ENCODE measurements around the gene NAPA. TPM values are rescaled to one million over a fixed set of nuclear protein-coding genes. Genes with fewer than 3 reads are reported as not detected.

Gene NAPA
- total RNA-seq, 3 donors from 2014 or later = 109 to 145 (median 124) TPM

- peaks cover 4% of the 10 kb centered on the region for H3K4me1 ChIP-seq (ENCODE audit: low read depth)
- no peak overlapping the region for H3K4me3 ChIP-seq
- DNase-seq (no peak), ATAC-seq (peak; percentile 67)
- intact Hi-C loops (cut with DNase I, micrococcal nuclease) = no loop called here
- no peaks in the 10 kb centered on the region for H3K9me3 ChIP-seq
- no peaks in the 10 kb centered on the region for H3K36me3 ChIP-seq (ENCODE audit: low read depth)
- TF ChIP-seq CTCF (IDR thresholded peaks at IDR 0.05) = no peak
Observed at GRCh38 chr19:47549261-47549862, 34.5 kb upstream of the NAPA start.

- no peak for DNase-seq
- TF ChIP-seq CTCF (IDR thresholded peaks at IDR 0.05) = no peak
- no peak for ATAC-seq
- intact Hi-C loops (cut with DNase I, micrococcal nuclease) = no loop called here
- Histone ChIP-seq H3K9me3 (no peaks in the 10 kb centered on the region), H3K36me3 (ENCODE audit: low read depth) (no peaks in the 10 kb centered on the region), H3K4me3 (no peak overlapping the region), H3K4me1 (ENCODE audit: low read depth) (peaks cover 4% of the 10 kb centered on the region)
Observed at GRCh38 chr19:47547199-47547598, 32.3 kb upstream of the NAPA start.

GRCh38 chr19:47545061-47545948 is 30.4 kb upstream of the NAPA start:
- ATAC-seq (no peak), DNase-seq (no peak)
- H3K36me3 ChIP-seq (ENCODE audit: low read depth) = no peaks in the 10 kb centered on the region
- peaks cover 4% of the 10 kb centered on the region for H3K4me1 ChIP-seq (ENCODE audit: low read depth)
- TF ChIP-seq CTCF (IDR thresholded peaks at IDR 0.05) = no peak
- H3K4me3 ChIP-seq = no peak overlapping the region
- intact Hi-C loops (cut with DNase I, micrococcal nuclease) = no loop called here
- H3K9me3 ChIP-seq = no peaks in the 10 kb centered on the region

- no peak for DNase-seq
- no peak for ATAC-seq
- no peak for TF ChIP-seq CTCF (IDR thresholded peaks at IDR 0.05)
- Histone ChIP-seq H3K4me3 (no peak overlapping the region), H3K4me1 (ENCODE audit: low read depth) (peaks cover 4% of the 10 kb centered on the region), H3K36me3 (ENCODE audit: low read depth) (no peaks in the 10 kb centered on the region), H3K9me3 (no peaks in the 10 kb centered on the region)
- intact Hi-C loops (cut with DNase I, micrococcal nuclease) = no loop called here
Observed at GRCh38 chr19:47544476-47544875, 29.6 kb upstream of the NAPA start.

GRCh38 chr19:47544075-47544474 is 29.2 kb upstream of the NAPA start:
- H3K4me1 ChIP-seq (ENCODE audit: low read depth) = peaks cover 4% of the 10 kb centered on the region
- ATAC-seq = no peak
- no peaks in the 10 kb centered on the region for H3K36me3 ChIP-seq (ENCODE audit: low read depth)
- intact Hi-C loops (cut with DNase I, micrococcal nuclease) = no loop called here
- no peaks in the 10 kb centered on the region for H3K9me3 ChIP-seq
- DNase-seq = no peak
- no peak for TF ChIP-seq CTCF (IDR thresholded peaks at IDR 0.05)
- no peak overlapping the region for H3K4me3 ChIP-seq

Data from mucosa of descending colon (tissue), 3 donors.